Measurements from ENCODE around the gene WRAP73. TPM values are rescaled to one million over a fixed set of nuclear protein-coding genes. Genes with fewer than 3 reads are reported as not detected.

The WRAP73 gene
- polyA plus RNA-seq, 3 donors = 19.0 to 21.9 (median 21.9) TPM

- no peak for DNase-seq
These were observed 36.0 kb upstream of the WRAP73 start for GRCh38 chr1:3685906-3686305.

DNA sequence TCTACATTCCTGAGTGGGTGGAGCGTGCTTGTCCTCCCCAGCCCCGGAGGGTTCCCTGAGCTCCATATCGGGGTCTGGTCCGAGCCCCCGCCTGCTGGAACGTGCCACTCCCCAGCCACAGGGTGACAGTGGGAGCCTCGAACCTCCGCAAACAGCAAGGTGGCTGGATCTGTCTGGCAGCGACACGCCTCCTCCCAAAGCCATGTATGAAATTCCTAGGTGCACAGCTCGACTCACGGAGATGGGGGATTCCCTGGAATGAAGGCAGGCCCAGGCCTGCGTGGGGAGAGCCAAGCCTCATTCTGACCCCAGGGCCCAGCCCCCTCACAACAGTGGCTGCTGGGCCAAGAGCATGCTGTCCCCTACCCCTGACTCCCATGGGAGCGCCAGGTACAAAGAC is 35.3 kb upstream of the WRAP73 start:
- DNase-seq = no peak

- no peak for DNase-seq
These were observed 34.1 kb upstream of the WRAP73 start for GRCh38 chr1:3683992-3684391.

DNA sequence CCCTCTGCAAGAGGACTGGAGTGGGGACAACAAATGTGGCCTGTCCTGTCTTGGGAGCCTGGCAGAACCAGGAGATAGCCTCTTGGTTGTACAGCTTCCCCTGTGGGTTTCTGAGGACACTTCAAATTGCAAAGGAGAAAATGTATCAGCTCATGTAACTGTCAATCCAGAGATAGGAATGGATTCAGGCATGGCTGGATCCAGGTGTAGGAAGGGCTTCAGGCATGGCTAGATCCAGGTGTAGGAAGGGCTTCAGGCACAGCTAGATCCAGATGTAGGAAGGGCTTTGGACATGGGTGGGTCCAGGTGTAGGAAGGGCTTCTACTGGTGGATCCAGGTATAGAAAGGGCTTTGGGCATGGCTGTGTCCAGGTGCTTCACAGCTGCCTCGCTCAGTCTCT is 33.3 kb upstream of the WRAP73 start:
- DNase-seq = no peak

DNA sequence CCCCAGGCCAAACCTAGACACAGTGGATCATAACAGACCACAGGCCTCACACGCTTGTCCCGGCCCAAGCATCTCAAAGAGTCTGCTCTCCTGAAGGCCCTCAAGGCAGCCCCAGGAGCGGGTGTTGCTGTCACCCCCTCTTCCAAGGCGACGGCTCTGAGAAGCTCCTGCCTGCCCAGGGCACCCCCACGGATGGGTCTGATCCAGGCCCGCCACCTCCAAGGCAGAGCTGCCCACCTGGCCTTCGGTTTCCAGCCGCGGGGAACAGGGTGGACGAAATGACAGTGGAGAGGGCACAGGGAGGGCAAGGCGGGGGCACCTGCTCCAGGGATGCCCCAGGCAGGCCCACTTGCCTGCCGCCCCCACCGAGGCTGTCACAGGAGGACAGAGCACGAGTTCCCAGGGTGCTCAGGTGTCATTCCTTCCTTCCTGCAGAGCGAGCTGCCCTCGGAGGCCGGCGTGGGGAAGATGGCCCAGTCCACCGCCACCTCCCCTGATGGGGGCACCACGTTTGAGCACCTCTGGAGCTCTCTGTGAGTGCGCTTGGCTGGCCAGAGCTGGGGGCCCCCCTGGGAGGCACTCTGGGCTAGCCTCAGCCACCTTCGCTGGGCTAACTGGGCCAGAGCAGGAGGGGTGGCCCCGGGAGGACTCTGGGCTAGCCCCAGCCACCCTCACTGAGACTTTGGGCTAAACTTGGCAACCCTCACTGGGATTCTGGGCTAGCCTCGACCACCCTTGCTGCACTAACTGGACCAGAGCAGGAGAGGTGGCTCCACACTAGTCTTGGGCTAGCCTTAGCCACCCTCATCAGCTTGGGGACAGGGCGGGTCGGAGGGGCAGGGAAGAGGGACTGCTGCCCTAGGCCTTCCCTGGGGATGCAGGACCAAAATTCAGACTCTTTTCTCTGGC is 32.2 kb upstream of the WRAP73 start:
- DNase-seq = no peak

- DNase-seq = no peak
These were observed 31.5 kb upstream of the WRAP73 start for GRCh38 chr1:3681231-3681897.

GRCh38 chr1:3680488-3681230 is 30.8 kb upstream of the WRAP73 start:
- no peak for DNase-seq

- DNase-seq = no peak
These were observed 30.0 kb upstream of the WRAP73 start for GRCh38 chr1:3679799-3680453.

DNA sequence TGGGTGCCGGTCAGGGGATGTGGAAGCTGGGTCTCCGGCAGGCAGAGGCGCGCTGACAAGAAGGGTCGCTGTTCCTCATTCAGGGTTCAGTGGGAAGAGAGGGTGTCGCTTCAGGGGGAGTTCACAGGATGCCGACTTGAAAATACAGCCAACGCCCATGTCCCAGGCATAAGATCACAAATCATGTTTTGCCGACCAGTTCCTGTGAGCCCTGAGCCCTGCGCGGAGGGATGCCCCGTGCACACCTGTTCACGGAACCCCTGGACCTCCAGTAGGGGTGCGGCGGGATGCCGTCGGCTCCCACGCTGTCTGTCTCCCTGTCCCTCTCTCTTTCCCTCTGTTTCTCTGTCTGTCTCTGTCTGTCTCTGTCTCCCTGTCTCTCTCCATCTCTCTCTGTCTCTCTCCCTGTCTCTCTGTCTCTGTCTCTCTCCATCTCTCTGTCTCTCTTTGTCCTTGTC is 29.2 kb upstream of the WRAP73 start:
- no peak for DNase-seq

- no peak for DNase-seq
These were observed 28.6 kb upstream of the WRAP73 start for GRCh38 chr1:3678361-3679097.

- no peak for DNase-seq
These were observed 27.6 kb upstream of the WRAP73 start for GRCh38 chr1:3677484-3677883.

DNA sequence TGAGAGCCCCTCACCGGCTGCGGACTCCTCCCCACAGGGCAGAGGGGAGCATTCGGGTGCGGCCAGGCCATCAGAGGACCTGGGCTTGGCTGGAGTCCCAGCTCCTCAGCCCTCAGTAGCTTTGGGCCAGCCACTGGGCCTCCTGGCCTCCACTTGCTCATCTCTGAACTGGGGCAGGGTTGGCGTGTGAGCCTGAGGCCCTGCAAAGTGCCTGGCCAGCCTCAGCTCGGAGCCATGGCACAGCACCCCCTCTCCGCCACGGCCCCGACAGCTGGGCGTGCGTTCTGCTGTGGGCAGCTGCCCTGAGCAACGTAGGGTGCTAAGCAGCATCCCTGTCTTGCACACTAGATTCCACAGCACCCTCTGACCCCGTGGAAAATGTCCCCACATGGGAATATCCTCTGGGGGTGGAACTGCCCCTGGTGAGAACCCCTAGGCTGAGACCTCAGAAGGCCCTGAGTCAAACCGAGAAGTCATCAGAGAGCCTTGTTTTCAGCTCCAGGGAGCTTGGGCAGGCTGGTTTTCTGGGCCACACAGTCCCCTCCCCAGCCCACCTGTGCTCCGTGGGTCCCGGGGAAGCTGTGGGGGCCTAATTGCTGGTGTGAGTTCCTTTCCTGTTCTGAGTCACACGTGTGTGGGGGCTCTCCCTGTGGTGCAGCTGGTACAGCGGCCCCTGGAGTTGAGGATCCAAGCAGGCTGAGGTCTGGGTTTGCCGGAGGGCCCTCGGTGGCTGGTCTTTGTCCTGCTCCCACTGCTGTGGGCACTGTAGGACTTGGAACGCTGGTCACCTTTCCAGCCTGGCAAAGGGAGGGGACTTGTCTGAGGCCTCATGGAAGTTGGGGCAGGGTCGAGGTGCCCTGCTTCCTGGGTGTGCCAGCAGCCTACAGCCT is 26.9 kb upstream of the WRAP73 start:
- DNase-seq = no peak

DNA sequence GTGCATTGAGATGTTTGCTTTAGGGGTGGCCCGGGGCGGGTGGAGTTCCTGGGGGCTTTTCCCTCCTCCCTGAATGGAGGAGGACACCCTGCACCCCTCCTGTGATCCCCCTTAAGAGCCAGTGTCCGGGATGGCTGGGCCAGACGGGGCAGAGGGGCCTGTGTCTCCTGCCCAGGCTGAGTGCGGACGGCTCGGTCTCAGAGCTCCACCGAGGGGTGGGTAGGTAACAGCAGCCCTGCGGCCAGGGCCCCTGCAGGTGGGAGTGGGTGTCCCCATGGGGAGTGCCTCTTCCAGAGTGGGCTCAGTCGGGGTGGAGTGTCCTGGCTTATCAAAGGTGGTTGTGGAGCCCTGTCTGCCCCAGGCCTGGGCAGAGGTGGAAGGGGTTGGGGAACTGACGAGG is 25.5 kb upstream of the WRAP73 start:
- no peak for DNase-seq

GRCh38 chr1:3674100-3675094 is 24.5 kb upstream of the WRAP73 start:
- DNase-seq = no peak

DNA sequence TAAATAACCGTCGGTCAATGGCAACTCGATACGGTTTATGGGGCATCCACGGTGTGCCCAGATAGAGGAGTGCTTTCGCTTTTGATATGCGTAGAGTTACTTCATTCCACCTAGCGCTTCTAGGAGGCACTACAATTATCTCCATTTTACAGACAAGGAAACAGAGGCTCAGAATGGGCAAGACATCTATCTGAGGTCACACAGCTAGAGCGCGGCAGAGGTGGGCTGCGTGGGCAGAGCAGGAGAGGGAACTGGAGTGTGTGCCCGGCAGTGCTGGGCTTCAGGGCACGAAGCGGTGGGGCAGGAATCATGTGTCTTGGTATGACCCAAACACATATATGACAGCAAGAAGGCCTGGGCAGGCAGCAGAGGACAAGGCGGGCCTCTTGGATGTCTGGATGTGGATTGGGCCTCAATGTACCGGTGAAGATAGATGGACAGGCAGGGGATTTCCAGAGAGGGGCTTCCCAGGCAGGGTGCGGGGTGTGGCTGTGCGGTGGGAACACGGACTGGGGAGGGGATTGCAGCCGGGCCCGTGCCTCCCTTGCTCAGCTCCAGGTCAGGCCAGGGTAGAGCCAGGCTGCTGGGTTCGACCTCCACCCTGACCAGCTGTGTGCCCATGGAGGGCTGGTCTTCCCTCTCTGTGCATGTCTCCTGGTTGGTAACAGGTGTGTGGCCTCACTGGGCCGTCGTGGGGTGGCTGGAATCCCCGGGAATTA is 23.6 kb upstream of the WRAP73 start:
- no peak for DNase-seq

DNA sequence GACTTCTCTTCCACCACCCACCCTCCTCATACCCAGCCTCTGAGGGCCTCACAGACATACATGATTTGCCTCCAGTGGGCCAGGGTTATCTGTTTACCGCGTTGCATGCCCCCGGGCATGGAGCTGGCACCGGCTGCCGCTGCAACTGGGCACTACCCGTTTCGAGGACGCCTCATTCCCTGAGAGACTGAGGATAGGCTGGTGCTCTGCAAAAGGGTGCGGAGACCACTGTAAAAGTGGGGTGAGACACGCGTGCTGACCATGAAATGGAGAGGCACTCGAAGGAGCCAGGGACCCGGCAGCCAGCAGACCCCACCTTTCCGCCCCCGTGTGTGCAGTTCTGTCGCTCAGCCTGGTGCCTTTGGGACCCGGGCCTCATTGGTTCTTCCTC is 23.1 kb upstream of the WRAP73 start:
- DNase-seq = no peak

GRCh38 chr1:3672231-3672970 is 22.5 kb upstream of the WRAP73 start:
- DNase-seq = no peak
